NCI-H2107 (cell line): ENCODE measurements around the gene REV3L.
A peak's percentile ranks its signal among the peaks of the same experiment; 100 is the strongest.
"Not testable (repeated sequence)": the region's sequence is repeated elsewhere in the genome, so short reads cannot be mapped to it uniquely, and the experiment has no call there.

ENCODE experiments used
- DNase-seq: peaks from one replicate; lab custom pipeline; 2025; lab: John Stamatoyannopoulos, UW

The REV3L gene

DNA sequence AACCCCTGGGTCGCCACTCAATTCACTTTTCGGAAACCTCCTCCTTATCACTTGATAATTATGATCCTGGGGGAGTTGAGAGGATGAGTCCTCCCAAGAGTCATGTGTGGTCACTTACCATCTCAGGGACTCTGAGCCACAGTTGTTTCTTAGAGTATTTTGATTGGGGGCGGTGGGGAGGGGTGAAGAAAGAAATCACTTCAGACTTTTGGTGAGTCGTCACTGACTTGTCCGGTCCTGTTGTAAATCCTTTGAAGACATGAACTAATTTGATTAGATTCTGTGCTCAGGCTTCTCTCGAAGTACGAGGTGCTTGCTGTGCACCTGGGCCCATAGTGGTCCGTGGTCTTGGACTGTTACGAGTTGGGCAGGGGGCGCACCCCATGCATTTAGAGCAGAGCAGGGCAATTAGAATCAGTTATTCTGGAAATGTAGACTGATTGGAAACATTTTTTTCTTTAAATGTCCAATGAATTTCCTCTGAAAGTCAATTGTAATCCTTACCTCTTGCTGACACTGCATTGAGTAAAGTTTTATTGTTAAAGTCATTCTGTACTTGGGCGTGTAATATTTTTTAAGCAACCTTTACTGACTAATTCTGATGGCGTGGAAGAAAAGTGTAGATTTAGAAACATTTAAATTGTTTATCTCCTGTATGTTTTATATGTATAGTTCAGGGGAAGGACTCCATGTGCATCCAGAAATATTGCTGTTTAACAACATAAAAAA, 222.3 kb downstream of the REV3L start:
- no peak for DNase-seq

DNA sequence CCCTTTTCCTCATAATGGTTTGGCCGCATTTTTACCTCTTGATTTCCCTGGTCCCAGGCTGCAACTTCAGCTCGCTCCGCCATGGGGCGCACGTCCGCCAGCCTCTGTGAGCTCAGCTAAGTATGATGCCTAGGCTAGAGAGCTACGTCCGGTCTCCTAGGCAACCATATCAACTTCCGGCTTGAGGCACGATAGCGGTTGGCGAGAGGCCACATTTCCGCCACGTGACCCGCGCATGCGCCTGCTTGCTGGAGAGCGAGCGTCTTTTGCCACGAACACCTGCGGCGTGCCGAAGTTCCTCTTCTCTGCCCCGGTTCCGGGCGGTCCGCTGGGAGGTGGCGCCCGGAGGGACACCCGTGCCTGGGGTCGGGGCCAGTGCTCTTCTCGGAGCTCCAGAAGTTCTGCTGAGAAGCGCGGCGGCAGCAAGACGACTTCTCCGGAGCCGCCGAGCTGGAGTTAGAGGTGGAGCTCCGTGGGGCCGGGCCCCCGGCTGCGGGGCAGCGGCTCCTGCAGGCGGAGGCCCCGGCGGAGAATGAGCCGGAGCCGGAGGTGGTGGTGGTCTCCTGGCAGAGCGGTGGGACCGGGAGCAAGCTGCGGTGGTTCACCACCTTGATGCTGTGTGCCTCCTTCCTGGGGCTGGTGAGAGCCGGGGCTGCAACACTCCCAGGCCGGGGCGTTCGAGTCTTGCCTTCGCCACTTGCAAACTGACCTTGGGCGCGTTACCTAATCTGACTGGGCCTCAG, 223.8 kb downstream of the REV3L start:
- DNase-seq = peak; percentile 96

DNA sequence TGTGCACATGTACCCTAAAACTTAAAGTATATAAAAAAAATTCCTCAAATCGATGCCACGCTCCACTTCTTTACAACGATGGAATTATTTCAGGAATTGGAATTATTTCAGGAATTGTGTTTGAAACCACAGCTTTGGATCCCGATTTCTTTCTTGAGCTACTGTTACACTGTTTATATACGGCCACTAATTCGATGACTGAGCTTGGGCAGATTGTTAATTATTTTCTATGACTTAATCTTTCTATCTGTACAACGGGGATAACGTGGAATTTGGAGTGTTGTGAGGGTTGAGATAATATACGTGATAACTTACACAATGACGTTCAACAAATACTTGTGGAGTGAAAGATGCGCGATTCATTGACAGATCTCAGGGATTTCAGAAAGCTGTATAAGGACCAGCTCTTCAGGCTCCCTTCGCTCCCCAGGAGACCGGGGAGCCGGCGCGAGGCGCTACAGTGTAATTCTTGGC, 224.4 kb downstream of the REV3L start:
- no peak for DNase-seq

DNA sequence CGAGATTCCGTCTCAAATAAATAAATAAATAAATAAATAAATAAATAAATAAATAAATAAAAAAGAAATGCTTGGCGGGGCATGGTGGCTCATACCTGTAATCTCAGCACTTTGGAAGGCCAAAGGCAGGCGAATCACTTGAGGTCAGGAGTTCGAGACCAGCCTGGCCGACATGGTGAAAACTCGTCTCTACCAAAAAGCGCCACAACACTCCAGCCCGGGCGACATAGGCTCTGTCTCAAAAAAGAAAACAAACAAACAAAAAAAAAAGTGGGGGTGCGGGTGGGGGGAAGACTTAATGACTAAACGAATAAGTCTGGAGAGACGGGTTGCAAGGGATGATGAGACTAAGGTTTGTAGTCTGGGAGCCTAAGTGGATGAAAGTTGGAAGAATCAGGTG, 225.0 kb downstream of the REV3L start:
- no peak for DNase-seq

DNA sequence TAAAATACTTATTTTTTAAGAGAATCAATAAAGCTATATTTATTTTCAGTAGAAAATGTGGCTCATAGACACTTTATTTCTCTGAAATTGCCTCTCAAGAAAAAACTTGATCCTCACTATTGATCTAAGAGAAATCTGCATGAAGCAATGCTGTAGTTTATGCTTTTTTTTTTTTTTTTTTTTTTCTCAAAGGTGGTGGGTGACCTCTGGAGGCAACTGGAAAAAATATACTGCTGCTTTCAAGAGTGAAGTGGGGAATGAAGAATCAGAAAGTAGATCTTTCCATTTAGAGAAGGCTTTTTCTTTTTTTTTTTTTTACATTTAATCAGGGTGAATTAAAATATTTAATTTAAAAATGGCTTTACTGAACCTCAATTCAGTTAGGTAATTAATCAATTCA, 226.4 kb downstream of the REV3L start:
- DNase-seq = no peak

DNA sequence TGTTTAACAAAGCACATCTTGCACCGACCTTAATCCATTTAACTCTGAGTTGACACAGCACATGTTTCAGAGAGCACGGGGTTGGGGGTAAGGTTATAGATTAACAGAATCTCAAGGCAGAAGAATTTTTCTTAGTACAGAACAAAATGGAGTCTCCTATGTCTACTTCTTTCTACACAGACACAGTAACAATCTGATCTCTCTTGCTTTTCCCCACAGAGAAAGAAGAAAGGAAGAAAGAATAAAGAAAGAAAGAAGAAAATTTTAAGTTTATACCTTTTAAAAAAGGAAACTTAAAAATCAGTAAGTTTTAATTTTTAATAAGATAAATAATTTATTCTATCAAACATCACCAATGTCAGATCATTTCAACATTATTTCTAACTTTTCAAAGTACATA, 227.2 kb downstream of the REV3L start:
- DNase-seq = not testable (repeated sequence)

DNA sequence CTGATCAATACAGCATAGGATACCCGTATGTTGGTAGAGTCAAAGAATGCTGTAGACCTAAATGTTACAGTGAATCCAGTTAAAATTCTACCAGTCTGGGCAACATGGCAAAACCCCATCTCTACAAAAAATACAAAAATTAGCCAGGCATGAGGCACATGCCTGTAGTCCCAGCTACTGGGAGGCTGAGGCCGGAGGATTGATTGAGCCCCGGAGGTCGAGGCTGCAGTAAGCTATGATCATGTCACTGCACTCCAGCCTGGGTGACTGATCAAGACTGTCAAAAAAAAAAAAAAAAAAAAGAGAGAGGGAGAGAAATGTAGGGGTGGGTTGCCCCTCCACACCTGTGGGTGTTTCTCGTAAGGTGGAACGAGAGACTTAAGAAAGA, 228.2 kb downstream of the REV3L start:
- no peak for DNase-seq

DNA sequence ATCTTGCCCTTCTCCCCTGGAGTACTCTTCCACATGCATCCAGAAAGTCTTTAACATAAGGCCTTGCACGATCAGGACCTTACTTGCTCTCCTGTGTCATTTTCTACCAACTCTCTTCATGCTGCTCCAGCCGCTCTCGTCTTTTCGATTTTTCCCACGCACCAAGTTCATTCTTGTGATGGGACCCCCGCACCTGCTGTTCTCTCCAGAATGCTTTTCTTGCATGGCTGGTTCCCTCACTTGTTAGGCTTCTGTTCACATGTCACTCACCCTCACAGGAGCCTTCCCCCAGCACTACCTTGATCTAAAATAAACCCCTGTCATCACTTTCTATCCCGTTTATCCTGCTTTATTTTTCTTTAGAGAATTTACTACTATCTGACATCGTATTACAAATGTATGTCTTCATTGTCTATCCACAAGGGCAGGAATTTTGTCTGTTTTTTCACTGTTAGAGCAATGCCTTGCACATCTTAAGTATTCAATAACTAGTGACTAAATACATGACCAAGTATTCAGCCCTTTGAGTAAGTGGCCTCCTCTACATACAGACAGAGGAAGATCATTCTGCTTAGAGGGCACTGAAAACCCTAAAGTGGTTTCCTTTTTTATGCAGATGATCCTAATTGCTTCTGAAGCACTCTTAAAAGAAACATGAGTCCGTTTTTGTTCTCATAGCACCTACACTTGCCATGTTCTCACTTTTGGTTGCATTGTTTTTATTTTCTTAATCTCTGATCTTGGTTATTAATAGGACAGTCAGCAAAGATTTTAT, 228.8 kb downstream of the REV3L start:
- DNase-seq = no peak

DNA sequence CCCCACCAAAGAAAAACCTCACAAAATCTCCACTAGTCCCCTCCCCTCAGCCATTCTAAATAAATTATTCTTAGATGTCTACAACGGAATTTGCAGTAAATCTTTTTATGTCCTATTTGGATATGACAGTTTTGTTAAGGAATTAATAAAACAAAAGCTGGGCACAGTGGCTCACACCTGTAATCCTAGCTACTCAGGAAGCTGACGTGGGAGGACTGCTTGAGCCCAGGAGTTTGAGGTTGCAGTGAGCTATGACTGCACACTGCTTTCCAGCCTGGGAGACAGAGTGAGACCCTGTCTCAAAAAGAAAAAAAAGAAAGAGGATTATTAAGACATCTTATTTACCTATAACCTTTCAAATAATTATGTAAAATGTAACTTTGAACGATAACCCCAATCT, 230.3 kb downstream of the REV3L start:
- no peak for DNase-seq

DNA sequence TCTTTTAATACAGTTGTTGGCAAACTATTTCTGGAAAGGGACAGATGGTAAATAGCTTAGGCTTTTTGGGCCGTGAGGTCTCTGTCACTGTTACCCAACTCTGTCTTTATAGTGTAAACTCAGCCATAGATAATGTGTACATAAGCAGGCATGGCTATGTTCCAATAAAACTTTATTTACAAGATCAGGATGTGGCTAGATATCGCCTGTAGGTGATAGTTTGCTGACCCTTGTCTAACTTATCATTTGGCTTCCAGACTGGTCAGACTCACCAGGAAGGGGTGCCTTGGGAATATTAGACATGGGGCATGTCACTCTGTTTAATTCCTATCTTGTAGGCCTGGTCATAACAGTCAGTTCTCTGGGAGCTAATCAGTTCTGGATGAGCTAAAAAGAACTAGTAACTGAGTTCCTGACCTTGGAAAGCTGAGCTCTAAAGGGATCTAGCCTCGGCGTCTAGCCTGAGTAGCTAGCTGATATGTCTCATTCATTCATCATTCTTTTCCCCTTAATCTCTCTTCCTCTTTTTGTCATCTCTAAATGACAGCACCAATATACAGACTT, 232.1 kb downstream of the REV3L start:
- DNase-seq = no peak
